HepG2 (cell line): ENCODE data around the gene EIF3B. TPM values are rescaled to one million over a fixed set of nuclear protein-coding genes. Genes with fewer than 3 reads are reported as not detected.

Source experiments
- ATAC-seq: fragments of 200-7000 bp; cut with Tn5 transposase; 3 replicates; pipeline ENCODE4 v1.9.1; 2020; ENCODE audit warnings: mild to moderate bottlenecking, moderate library complexity
- BruUV-seq: library from RNA; stranded (reverse); fragments of 400-500 nt; replicated peaks from 2 replicates; lab custom pipeline; 2021; lab: Mats Ljungman, UMichigan
- CTCF ChIA-PET: fragments of 300-600 bp; formaldehyde crosslinking; extraction: SDS; loops from one replicate; lab custom pipeline; 2021; ENCODE audit warnings: low total read pairs, inconsistent platforms, low intra/inter-chr PET ratio; lab: Yijun Ruan, JAX
- POLR2A ChIA-PET: fragments of 350-600 bp; sonication (Branson Sonifier 250); formaldehyde crosslinking; loops from one replicate; lab custom pipeline; 2020; ENCODE audit warnings: antibody characterized with exemption, inconsistent platforms; lab: Yijun Ruan, JAX
- DNase-seq: peaks from one replicate; pipeline ENCODE4 v3.0.0-alpha.2; 2015; ENCODE audit warnings: low spot score
- FAIRE-seq: peaks from 3 replicates; lab custom pipeline; 2011; peaks lifted over from hg19 to GRCh38; lab: Jason Lieb, UNC
- H2AFZ ChIP-seq: one replicate; pipeline ENCODE4 v1.6.1; 2011; ENCODE audit warnings: low read length, inconsistent platforms
- H3K27ac ChIP-seq: fragments of 300-600 bp; 3 replicates; pipeline ENCODE4 v1.8.0; 2011; ENCODE audit warnings: mixed run types, mild to moderate bottlenecking, mixed read lengths, low read length, inconsistent platforms; ENCODE audit not compliant: insufficient read depth; ENCODE audit errors: extremely low read length
- H3K27me3 ChIP-seq, 2 experiments: fragments of 200-600 bp in 1 of 2; 2 replicates in 1 of 2; 3 replicates in 1 of 2; pipeline versions ENCODE4 v1.6.0 to v1.8.0; 2011; ENCODE audit warnings: low read length in 2 of 2, mild to moderate bottlenecking in 2 of 2, moderate library complexity in 2 of 2, inconsistent platforms in 1 of 2; ENCODE audit not compliant: insufficient read depth in 2 of 2, control insufficient read depth in 1 of 2
- H3K36me3 ChIP-seq, 2 experiments: fragments of 200-600 bp in 1 of 2; replicated peaks in 1 of 2; 2 replicates in 1 of 2; 3 replicates in 1 of 2; pipeline versions ENCODE4 v1.5.1 to v1.8.0; 2011; ENCODE audit warnings: low read length in 2 of 2, inconsistent platforms in 1 of 2; ENCODE audit not compliant: insufficient read depth in 2 of 2, control insufficient read depth in 1 of 2
- H3K4me1 ChIP-seq: 2 replicates; pipeline ENCODE4 v1.5.1; 2012; ENCODE audit warnings: low read length, inconsistent platforms; ENCODE audit not compliant: insufficient read depth
- H3K4me2 ChIP-seq: 2 replicates; pipeline ENCODE4 v1.6.0; 2011; ENCODE audit warnings: low read depth, low read length, inconsistent platforms
- H3K4me3 ChIP-seq, 3 experiments: fragments of 200-600 bp in 1 of 3; sonication (generic), shearing (Covaris generic) in 1 of 3; replicated peaks in 1 of 3; 2 replicates each; pipeline ENCODE4 v1.5.1; 2011 to 2016; ENCODE audit warnings: low read length in 3 of 3, inconsistent platforms in 2 of 3, low read depth in 2 of 3, mild to moderate bottlenecking in 2 of 3, control low read depth in 1 of 3, mixed read lengths in 1 of 3; ENCODE audit not compliant: insufficient read depth in 1 of 3
- H3K79me2 ChIP-seq: one replicate; pipeline ENCODE4 v1.6.1; 2011; ENCODE audit warnings: low read length, inconsistent platforms; ENCODE audit not compliant: insufficient read depth
- H3K9ac ChIP-seq: 2 replicates; pipeline ENCODE4 v1.6.0; 2011; ENCODE audit warnings: mild to moderate bottlenecking, low read depth, low read length, inconsistent platforms; ENCODE audit not compliant: insufficient read depth
- H3K9me3 ChIP-seq: 2 replicates; pipeline ENCODE4 v1.5.1; 2012; ENCODE audit warnings: mild to moderate bottlenecking, low read length
- H4K20me1 ChIP-seq: 2 replicates; pipeline ENCODE4 v1.6.0; 2011; ENCODE audit warnings: inconsistent platforms, mild to moderate bottlenecking, low read length, moderate library complexity; ENCODE audit not compliant: insufficient read depth
- CAMTA2 ChIP-seq: sonication (generic); formaldehyde crosslinking; IDR thresholded peaks from 2 replicates; pipeline ENCODE4 v1.4.0; 2020; ENCODE audit warnings: mild to moderate bottlenecking, missing genetic modification reagents, borderline replicate concordance
- DNMT1 ChIP-seq: sonication (generic); formaldehyde crosslinking; IDR thresholded peaks from 2 replicates; pipeline ENCODE4 v1.5.1; 2020; ENCODE audit warnings: mild to moderate bottlenecking, missing genetic modification reagents
- FOSL2 ChIP-seq: sonication (generic); formaldehyde crosslinking; IDR thresholded peaks from 2 replicates; pipeline ENCODE4 v1.4.0; 2020; ENCODE audit warnings: missing genetic modification reagents
- KLF11 ChIP-seq: IDR thresholded peaks from 2 replicates; pipeline ENCODE4 v1.6.1; 2016; ENCODE audit warnings: missing compliant biosample characterization
- KLF6 ChIP-seq: IDR thresholded peaks from 2 replicates; pipeline ENCODE4 v1.8.0; 2016; ENCODE audit warnings: missing biosample characterization, missing genetic modification reagents
- MTA1 ChIP-seq: sonication (generic); formaldehyde crosslinking; IDR thresholded peaks from 2 replicates; pipeline ENCODE4 v1.4.0; 2020; ENCODE audit warnings: missing genetic modification reagents, mild to moderate bottlenecking, borderline replicate concordance
- RORA ChIP-seq: sonication (generic); formaldehyde crosslinking; IDR thresholded peaks from 2 replicates; pipeline ENCODE4 v1.5.0; 2020; ENCODE audit warnings: mild to moderate bottlenecking, missing genetic modification reagents, moderate library complexity
- SIX1 ChIP-seq: sonication (generic); formaldehyde crosslinking; IDR thresholded peaks from 2 replicates; pipeline ENCODE4 v1.4.0; 2020; ENCODE audit warnings: missing genetic modification reagents, borderline replicate concordance
- ZFP36L1 ChIP-seq: sonication (generic); formaldehyde crosslinking; IDR thresholded peaks from 2 replicates; pipeline ENCODE4 v1.8.0; 2022; ENCODE audit warnings: mild to moderate bottlenecking, missing genetic modification reagents, moderate library complexity
- ZFY ChIP-seq: sonication (generic); formaldehyde crosslinking; IDR thresholded peaks from 2 replicates; pipeline ENCODE4 v1.4.0; 2020; ENCODE audit warnings: missing genetic modification reagents
- ZMYM3 ChIP-seq: sonication (generic); formaldehyde crosslinking; IDR thresholded peaks from 2 replicates; pipeline ENCODE4 v1.5.1; 2020; ENCODE audit warnings: mild to moderate bottlenecking, missing genetic modification reagents
- ZNF510 ChIP-seq: sonication (generic); formaldehyde crosslinking; IDR thresholded peaks from 2 replicates; pipeline ENCODE4 v1.4.0; 2020; ENCODE audit warnings: low read depth, mild to moderate bottlenecking, missing genetic modification reagents
- WGBS: methylation state at CpG from one replicate; pipeline ENCODE4 v1.1.6; 2017; ENCODE audit warnings: low lambda C conversion rate; 5-methylcytosine and 5-hydroxymethylcytosine counted together
- in situ Hi-C: cut with HindIII; loops from 2 replicates; pipeline ENCODE4 v1.10.0; 2017; ENCODE audit warnings: low pct_unique_long_range_greater_than_20kb; ENCODE audit not compliant: extremely low pct_ligation_motif_present
- intact Hi-C: fragments of 100-400 bp; cut with micrococcal nuclease; formaldehyde crosslinking; loops from one replicate; pipeline ENCODE4 v1.10.0; 2022; ENCODE audit not compliant: unreplicated experiment
- polyA plus RNA-seq, 8 experiments: library from polyadenylated mRNA; depleted of rRNA in 3 of 8; stranded (reverse) in 7 of 8; unstranded in 1 of 8; fragments of >200 nt; fragmentation: Illumina TruSeq in 4 of 8; extraction: Trizol in 4 of 8; gene quantifications; 2 replicates each; pipeline versions ENCODE4 v1.2.1 to v1.2.3, GENCODE V29; 2011 to 2016; ENCODE audit warnings: low read depth in 4 of 8, missing spikeins in 1 of 8, mixed read lengths in 1 of 8; ENCODE audit not compliant: insufficient read depth in 1 of 8
- total RNA-seq, 5 experiments: library from RNA; depleted of rRNA; stranded (reverse); fragments of >200 nt; fragmentation: Illumina TruSeq; extraction: Trizol; gene quantifications; 2 replicates each; pipeline ENCODE4 v1.2.3, GENCODE V29; 2016; ENCODE audit warnings: low read depth in 1 of 5
- TF ChIP-seq, protein P1 (sequence below): sonication (generic); formaldehyde crosslinking; IDR thresholded peaks from 2 replicates; pipeline ENCODE4 v1.5.0; 2020; ENCODE audit warnings: missing genetic modification reagents
- TF ChIP-seq, protein P2 (sequence below): sonication (generic); formaldehyde crosslinking; IDR thresholded peaks from 2 replicates; pipeline ENCODE4 v1.8.1; 2023; ENCODE audit warnings: mild to moderate bottlenecking, missing genetic modification reagents
- TF ChIP-seq, protein P3 (sequence below): sonication (generic); formaldehyde crosslinking; IDR thresholded peaks from 2 replicates; pipeline ENCODE4 v1.4.0; 2020; ENCODE audit warnings: mild to moderate bottlenecking, low read depth, missing genetic modification reagents
- TF ChIP-seq, protein P4 (sequence below): sonication (generic); formaldehyde crosslinking; IDR thresholded peaks from 2 replicates; pipeline ENCODE4 v1.5.0; 2020; ENCODE audit warnings: mild to moderate bottlenecking, missing genetic modification reagents

EIF3B gene
- total and polyA plus RNA-seq, 2 of the 13 experiments (the other 11 are each of a cell fraction or from before 2014, with no cell fraction given): 92.2 to 241 TPM

DNA sequence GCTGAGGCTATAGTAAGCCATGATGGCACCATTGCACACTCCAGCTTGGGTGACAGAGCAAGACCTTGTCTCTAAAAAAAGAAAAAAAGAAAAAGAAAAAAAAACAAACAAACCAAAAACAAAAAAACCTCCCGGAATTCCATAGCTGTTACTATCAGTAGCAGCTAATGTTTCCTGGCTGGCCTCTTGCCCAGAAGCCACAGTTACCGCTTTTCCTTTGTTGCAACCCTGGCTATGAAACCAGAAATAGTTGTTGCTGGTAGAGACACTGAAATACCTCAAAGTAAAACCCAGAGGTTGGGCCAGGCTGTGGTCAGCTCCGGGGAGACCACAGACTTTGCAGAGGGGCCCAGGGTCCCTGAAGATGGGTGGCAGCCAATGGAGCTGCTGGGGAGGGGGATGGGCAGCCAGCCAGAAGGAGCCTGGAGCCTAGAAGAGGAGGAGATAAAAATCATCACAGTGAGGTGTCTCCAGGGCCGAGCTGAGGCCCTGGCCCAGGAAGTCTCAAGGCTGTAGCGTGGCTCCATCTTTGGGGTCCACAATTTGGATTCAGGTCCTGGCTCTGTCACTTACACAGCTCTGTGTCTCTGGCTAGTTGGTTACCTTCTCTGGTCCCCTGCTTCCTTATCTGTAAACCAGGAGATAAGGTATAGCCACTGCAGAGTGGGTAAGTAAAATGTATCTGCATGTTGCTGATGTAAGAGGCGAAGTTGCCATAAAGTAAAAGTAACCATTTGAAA lies 45.4 kb downstream of the EIF3B start (continued):
- TF ChIP-seq, protein P1, sequence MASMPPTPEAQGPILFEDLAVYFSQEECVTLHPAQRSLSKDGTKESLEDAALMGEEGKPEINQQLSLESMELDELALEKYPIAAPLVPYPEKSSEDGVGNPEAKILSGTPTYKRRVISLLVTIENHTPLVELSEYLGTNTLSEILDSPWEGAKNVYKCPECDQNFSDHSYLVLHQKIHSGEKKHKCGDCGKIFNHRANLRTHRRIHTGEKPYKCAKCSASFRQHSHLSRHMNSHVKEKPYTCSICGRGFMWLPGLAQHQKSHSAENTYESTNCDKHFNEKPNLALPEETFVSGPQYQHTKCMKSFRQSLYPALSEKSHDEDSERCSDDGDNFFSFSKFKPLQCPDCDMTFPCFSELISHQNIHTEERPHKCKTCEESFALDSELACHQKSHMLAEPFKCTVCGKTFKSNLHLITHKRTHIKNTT (CRISPR knock-in tag): no peak
- TF ChIP-seq SIX1 (CRISPR knock-in tag) (0 out of 2 replicates have a peak, but pooled peaks have one; percentile 19), CAMTA2 (CRISPR knock-in tag) (no peak), ZFP36L1 (CRISPR knock-in tag) (no peak)

DNA sequence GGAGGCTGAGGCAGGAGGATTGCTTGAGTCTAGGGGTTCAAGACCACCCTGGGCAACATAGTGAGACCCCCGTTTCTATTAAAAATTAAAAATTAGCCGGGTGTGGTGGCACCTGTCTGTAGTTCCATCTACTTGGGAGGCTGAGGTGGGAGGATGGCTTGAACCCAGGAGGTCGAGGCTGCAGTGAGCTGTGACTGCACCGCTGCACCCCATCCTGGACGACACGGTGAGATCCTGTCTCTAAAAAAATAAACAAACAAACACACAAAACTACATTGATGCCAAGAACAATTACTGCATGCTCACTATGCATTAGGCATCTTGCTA lies 48.0 kb downstream of the EIF3B start:
- peaks cover 8% of the 10 kb centered on the region; the same call in 1 of the 2 replicates for H4K20me1 ChIP-seq
- H2AFZ ChIP-seq: no peak overlapping the region
- H3K27me3 ChIP-seq: no peaks in the 10 kb centered on the region
- peak overlapping the region; percentile 78 for H3K9ac ChIP-seq
- BruUV-seq: TSS peak; percentile 98
- H3K9me3 ChIP-seq: no peaks in the 10 kb centered on the region
- H3K4me2 ChIP-seq: peak overlapping the region; percentile 100
- POLR2A ChIA-PET: interaction anchor here (1.0 to 2.7 kb wide), 6 partner anchors 9 to 292 kb away, joined by 3 to 23 read pairs (median 4); no protein-coding TSS in a partner anchor
- WGBS: 43% methylated on average over 6 of the region's 6 CpGs
- CTCF ChIA-PET: no interaction called here
- ATAC-seq (no peak), FAIRE-seq (no peak), DNase-seq (no peak)
- no peaks in the 10 kb centered on the region for H3K36me3 ChIP-seq
- H3K4me3 ChIP-seq: peak overlapping the region; percentile 57 to 87 (median 80)
- H3K4me1 ChIP-seq: peaks cover 60% of the 10 kb centered on the region
- in situ Hi-C loops: no loop called here
- intact Hi-C loops: no loop called here
- H3K27ac ChIP-seq: peak overlapping the region; percentile 70
- H3K79me2 ChIP-seq: peaks cover 27% of the 10 kb centered on the region
- no peak for TF ChIP-seq RORA
- TF ChIP-seq ZNF510 (CRISPR knock-in tag): no peak
- TF ChIP-seq, protein P2, sequence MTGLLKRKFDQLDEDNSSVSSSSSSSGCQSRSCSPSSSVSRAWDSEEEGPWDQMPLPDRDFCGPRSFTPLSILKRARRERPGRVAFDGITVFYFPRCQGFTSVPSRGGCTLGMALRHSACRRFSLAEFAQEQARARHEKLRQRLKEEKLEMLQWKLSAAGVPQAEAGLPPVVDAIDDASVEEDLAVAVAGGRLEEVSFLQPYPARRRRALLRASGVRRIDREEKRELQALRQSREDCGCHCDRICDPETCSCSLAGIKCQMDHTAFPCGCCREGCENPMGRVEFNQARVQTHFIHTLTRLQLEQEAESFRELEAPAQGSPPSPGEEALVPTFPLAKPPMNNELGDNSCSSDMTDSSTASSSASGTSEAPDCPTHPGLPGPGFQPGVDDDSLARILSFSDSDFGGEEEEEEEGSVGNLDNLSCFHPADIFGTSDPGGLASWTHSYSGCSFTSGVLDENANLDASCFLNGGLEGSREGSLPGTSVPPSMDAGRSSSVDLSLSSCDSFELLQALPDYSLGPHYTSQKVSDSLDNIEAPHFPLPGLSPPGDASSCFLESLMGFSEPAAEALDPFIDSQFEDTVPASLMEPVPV (CRISPR knock-in tag): 0 out of 2 replicates have a peak, but pooled peaks have one; percentile 13
- TF ChIP-seq ZMYM3 (CRISPR knock-in tag): no peak
- TF ChIP-seq, protein P3, sequence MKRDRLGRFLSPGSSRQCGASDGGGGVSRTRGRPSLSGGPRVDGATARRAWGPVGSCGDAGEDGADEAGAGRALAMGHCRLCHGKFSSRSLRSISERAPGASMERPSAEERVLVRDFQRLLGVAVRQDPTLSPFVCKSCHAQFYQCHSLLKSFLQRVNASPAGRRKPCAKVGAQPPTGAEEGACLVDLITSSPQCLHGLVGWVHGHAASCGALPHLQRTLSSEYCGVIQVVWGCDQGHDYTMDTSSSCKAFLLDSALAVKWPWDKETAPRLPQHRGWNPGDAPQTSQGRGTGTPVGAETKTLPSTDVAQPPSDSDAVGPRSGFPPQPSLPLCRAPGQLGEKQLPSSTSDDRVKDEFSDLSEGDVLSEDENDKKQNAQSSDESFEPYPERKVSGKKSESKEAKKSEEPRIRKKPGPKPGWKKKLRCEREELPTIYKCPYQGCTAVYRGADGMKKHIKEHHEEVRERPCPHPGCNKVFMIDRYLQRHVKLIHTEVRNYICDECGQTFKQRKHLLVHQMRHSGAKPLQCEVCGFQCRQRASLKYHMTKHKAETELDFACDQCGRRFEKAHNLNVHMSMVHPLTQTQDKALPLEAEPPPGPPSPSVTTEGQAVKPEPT (CRISPR knock-in tag): 0 out of 2 replicates have a peak, but pooled peaks have one; percentile 3
- TF ChIP-seq, protein P4, sequence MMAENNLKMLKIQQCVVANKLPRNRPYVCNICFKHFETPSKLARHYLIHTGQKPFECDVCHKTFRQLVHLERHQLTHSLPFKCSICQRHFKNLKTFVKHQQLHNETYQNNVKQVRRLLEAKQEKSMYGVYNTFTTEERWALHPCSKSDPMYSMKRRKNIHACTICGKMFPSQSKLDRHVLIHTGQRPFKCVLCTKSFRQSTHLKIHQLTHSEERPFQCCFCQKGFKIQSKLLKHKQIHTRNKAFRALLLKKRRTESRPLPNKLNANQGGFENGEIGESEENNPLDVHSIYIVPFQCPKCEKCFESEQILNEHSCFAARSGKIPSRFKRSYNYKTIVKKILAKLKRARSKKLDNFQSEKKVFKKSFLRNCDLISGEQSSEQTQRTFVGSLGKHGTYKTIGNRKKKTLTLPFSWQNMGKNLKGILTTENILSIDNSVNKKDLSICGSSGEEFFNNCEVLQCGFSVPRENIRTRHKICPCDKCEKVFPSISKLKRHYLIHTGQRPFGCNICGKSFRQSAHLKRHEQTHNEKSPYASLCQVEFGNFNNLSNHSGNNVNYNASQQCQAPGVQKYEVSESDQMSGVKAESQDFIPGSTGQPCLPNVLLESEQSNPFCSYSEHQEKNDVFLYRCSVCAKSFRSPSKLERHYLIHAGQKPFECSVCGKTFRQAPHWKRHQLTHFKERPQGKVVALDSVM: peak; percentile 95
- TF ChIP-seq MTA1: no peak
- TF ChIP-seq FOSL2 (CRISPR knock-in tag): no peak
- no peak for TF ChIP-seq ZFY
- TF ChIP-seq DNMT1 (CRISPR knock-in tag): no peak
- TF ChIP-seq KLF6 (CRISPR knock-in tag): no peak
- no peak for TF ChIP-seq KLF11 (CRISPR knock-in tag)
